ENCODE data around the gene LRTM2.

GRCh38 chr12:1828856-1829255 is 8.5 kb downstream of the LRTM2 start:
- no peak for TF ChIP-seq CTCF (tag by site-specific recombination; IDR thresholded peaks at IDR 0.05)
- TF ChIP-seq ZBTB17 (tag by site-specific recombination; IDR thresholded peaks at IDR 0.05): no peak
- TF ChIP-seq TCF7L2 (IDR thresholded peaks at IDR 0.05; ENCODE audit: borderline replicate concordance, low read depth, low read length): no peak
- TF ChIP-seq ZNF112 (tag by site-specific recombination; IDR thresholded peaks at IDR 0.05): no peak
- TF ChIP-seq KLF8 (tag by site-specific recombination; IDR thresholded peaks at IDR 0.05): no peak
